Measurements from ENCODE around the gene HECTD1.

DNA sequence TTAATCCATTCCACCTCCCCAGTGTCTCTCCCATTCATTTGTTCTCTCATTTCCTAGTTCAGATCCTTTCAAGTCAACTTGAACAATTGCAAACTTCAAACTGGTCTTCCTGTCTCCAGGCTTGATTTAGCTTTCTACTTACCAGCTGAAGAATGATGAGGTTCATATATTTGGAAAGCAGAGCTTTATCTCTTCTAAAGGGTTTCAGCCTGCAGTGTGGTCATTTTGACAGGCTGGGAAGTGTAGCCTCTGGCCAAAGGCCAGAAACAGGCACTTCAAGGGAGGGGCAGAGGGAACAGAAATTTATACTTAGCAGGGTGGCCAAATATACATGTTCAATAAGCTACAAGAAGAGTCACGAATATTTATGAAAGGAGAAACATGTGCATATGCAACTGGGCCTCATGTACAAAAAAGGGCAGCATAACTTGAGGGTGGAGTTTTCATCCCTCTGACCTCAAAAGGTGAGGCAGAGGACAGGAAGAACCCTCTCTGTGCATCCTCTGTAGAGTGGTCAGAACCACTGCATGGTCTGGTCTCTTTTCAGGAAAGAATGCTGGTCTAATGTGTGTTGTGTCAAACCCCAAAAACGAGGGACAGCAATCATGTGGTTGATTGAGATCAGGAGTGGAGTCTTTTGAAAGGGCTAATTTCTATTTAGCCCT, 34.0 kb upstream of the HECTD1 start:
- TF ChIP-seq, protein P1, sequence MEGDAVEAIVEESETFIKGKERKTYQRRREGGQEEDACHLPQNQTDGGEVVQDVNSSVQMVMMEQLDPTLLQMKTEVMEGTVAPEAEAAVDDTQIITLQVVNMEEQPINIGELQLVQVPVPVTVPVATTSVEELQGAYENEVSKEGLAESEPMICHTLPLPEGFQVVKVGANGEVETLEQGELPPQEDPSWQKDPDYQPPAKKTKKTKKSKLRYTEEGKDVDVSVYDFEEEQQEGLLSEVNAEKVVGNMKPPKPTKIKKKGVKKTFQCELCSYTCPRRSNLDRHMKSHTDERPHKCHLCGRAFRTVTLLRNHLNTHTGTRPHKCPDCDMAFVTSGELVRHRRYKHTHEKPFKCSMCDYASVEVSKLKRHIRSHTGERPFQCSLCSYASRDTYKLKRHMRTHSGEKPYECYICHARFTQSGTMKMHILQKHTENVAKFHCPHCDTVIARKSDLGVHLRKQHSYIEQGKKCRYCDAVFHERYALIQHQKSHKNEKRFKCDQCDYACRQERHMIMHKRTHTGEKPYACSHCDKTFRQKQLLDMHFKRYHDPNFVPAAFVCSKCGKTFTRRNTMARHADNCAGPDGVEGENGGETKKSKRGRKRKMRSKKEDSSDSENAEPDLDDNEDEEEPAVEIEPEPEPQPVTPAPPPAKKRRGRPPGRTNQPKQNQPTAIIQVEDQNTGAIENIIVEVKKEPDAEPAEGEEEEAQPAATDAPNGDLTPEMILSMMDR (IDR thresholded peaks at IDR 0.05) = no peak
- no peak for TF ChIP-seq POLR2A (IDR thresholded peaks at IDR 0.05)

All from testis (tissue), 2 donors.